Stomach (tissue), 4 donors: ENCODE measurements around the gene COL4A1.

ENCODE experiments used
- POLR2A ChIP-seq, 4 donors: fragments of 450-650 bp; IDR thresholded peaks; one replicate each; pipeline ENCODE4 v1.6.1; 2016; ENCODE audit warnings: antibody characterized with exemption in 4 of 4, control low read depth in 2 of 4, mild to moderate bottlenecking in 1 of 4, moderate library complexity in 1 of 4
- POLR2AphosphoS5 ChIP-seq, 3 donors: sonication (generic); formaldehyde crosslinking; IDR thresholded peaks; one replicate each; pipeline ENCODE4 v1.6.1; 2016; ENCODE audit warnings: antibody characterized with exemption in 3 of 3
- TF ChIP-seq, protein P1 (sequence below), 7 experiments: fragments of 450-650 bp in 4 of 7; fragments of 200-600 bp in 3 of 7; sonication (generic) in 3 of 7; IDR thresholded peaks; one replicate each; pipeline ENCODE4 v1.5.1; 2016 to 2019; ENCODE audit warnings: antibody characterized with exemption in 7 of 7, control low read depth in 2 of 7, mild to moderate bottlenecking in 1 of 7

DNA sequence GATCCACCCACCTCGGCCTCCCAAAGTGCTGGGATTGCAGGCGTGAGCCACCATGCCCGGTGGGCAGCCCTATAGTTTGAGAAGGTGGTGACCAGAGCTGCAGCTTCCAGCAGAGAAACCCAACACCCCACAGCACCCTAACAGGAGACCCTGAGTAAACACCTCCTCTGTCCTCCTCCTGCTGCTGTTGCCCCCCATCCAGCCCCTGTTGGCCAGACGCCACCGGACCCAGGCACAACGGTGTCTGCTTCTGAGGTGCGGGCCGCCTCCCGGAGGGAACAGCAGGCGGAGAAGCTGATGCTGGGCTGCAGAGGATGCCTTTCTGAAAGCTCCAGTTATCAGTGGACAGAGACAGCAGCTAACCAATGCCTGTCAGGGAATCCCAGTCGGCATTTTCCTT, 175.5 kb downstream of the COL4A1 start:
- TF ChIP-seq, protein P1, sequence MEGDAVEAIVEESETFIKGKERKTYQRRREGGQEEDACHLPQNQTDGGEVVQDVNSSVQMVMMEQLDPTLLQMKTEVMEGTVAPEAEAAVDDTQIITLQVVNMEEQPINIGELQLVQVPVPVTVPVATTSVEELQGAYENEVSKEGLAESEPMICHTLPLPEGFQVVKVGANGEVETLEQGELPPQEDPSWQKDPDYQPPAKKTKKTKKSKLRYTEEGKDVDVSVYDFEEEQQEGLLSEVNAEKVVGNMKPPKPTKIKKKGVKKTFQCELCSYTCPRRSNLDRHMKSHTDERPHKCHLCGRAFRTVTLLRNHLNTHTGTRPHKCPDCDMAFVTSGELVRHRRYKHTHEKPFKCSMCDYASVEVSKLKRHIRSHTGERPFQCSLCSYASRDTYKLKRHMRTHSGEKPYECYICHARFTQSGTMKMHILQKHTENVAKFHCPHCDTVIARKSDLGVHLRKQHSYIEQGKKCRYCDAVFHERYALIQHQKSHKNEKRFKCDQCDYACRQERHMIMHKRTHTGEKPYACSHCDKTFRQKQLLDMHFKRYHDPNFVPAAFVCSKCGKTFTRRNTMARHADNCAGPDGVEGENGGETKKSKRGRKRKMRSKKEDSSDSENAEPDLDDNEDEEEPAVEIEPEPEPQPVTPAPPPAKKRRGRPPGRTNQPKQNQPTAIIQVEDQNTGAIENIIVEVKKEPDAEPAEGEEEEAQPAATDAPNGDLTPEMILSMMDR (IDR thresholded peaks at IDR 0.05): no peak
- TF ChIP-seq POLR2A (IDR thresholded peaks at IDR 0.05) (no peak), POLR2AphosphoS5 (IDR thresholded peaks at IDR 0.05) (no peak)
